SK-N-SH (cell line): Measurements from ENCODE around the gene ZDHHC11B.
"Not testable (repeated sequence)": the region's sequence is repeated elsewhere in the genome, so short reads cannot be mapped to it uniquely, and the experiment has no call there.

ENCODE experiments used
- CTCF ChIP-seq: fragments of 200-600 bp; sonication (generic); IDR thresholded peaks from 2 replicates; pipeline ENCODE4 v1.6.1; 2017; ENCODE audit warnings: antibody characterized with exemption, mild to moderate bottlenecking, moderate library complexity
- EP300 ChIP-seq, 2 experiments: IDR thresholded peaks; 2 replicates each; pipeline versions ENCODE4 v1.4.0 to v1.6.1; 2012; ENCODE audit warnings: borderline replicate concordance in 1 of 2, low read depth in 1 of 2, low read length in 1 of 2
- GABPA ChIP-seq: IDR thresholded peaks from 2 replicates; pipeline ENCODE4 v1.4.0; 2012; ENCODE audit warnings: low read depth, mild to moderate bottlenecking
- MXI1 ChIP-seq: IDR thresholded peaks from 2 replicates; pipeline ENCODE4 v1.6.1; 2012; ENCODE audit warnings: mild to moderate bottlenecking, low read depth, low read length, improper control_type of control experiment
- POLR2AphosphoS5 ChIP-seq: IDR thresholded peaks from 2 replicates; pipeline ENCODE4 v1.6.1; 2012; ENCODE audit warnings: low read depth, low read length
- RFX5 ChIP-seq: IDR thresholded peaks from 2 replicates; pipeline ENCODE4 v1.6.1; 2012; ENCODE audit warnings: mild to moderate bottlenecking, improper control_type of control experiment, low read length
- RXRA ChIP-seq: IDR thresholded peaks from 2 replicates; pipeline ENCODE4 v1.4.0; 2012; ENCODE audit warnings: low read depth, mild to moderate bottlenecking, borderline replicate concordance
- SIN3A ChIP-seq: IDR thresholded peaks from 2 replicates; pipeline ENCODE4 v1.6.1; 2012; ENCODE audit warnings: low read depth, mild to moderate bottlenecking, low read length, moderate library complexity, borderline replicate concordance
- SMC3 ChIP-seq: IDR thresholded peaks from 2 replicates; pipeline ENCODE4 v1.6.1; 2012; ENCODE audit warnings: low read depth, low read length, improper control_type of control experiment
- TAF1 ChIP-seq: IDR thresholded peaks from 2 replicates; pipeline ENCODE4 v1.6.1; 2012; ENCODE audit warnings: low read depth, mild to moderate bottlenecking, low read length, moderate library complexity, borderline replicate concordance
- TEAD4 ChIP-seq: IDR thresholded peaks from 2 replicates; pipeline ENCODE4 v1.4.0; 2012; ENCODE audit warnings: mild to moderate bottlenecking, borderline replicate concordance; ENCODE audit not compliant: insufficient read depth
- USF1 ChIP-seq: IDR thresholded peaks from 2 replicates; pipeline ENCODE4 v1.4.0; 2012; ENCODE audit warnings: low read depth, borderline replicate concordance
- YY1 ChIP-seq: IDR thresholded peaks from 2 replicates; pipeline ENCODE4 v1.4.0; 2012; ENCODE audit warnings: low read depth, mild to moderate bottlenecking
- ZBTB33 ChIP-seq: IDR thresholded peaks from 2 replicates; pipeline ENCODE4 v1.4.0; 2012; ENCODE audit warnings: low read depth, borderline replicate concordance

DNA sequence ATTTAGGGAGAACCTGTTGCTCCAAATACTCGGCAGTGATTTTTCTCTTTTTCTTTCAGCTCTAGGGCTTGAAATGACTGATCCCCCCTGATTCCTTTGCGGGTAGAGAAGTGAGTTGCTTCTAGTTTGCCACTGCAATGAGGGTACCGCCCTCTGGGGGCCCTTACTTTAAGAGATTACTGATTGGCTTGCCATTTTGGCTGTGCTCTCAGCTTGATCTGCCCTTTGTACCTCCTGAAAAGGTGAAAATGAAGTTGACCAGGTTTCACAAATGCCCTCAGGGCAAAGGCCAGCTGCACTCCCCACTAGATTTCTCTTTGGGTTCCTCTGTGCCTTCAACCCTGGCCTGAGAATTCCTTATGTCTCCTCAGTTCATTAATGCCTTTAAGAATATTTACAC, 70.8 kb downstream of the ZDHHC11B start:
- TF ChIP-seq CTCF; POLR2AphosphoS5; ZBTB33; TAF1; SMC3; RXRA; EP300 (IDR thresholded peaks at IDR 0.05; ENCODE audit: borderline replicate concordance in 1 of 2, low read depth in 1 of 2, low read length in 1 of 2); RFX5; GABPA; YY1; MXI1; SIN3A; TEAD4; USF1: not testable (repeated sequence)
